Activated CD8-positive, alpha-beta memory T cell treated with anti-CD3 and anti-CD28 coated beads, Interleukin-2, amount 50 U/mL, for 4 hours (primary cell): Measurements from ENCODE around the gene GRM5.
"Not testable (repeated sequence)": the region's sequence is repeated elsewhere in the genome, so short reads cannot be mapped to it uniquely, and the experiment has no call there.

Source experiments
- DNase-seq: peaks from one replicate; pipeline ENCODE4 v3.0.0-alpha.2; 2020

Gene GRM5

GRCh38 chr11:88484873-88485621 lies 580.7 kb downstream of the GRM5 start:
- DNase-seq = peak; percentile 27

GRCh38 chr11:88482871-88483301 lies 582.9 kb downstream of the GRM5 start:
- no peak for DNase-seq

GRCh38 chr11:88480223-88480622 lies 585.6 kb downstream of the GRM5 start:
- no peak for DNase-seq

GRCh38 chr11:88478136-88478815 lies 587.5 kb downstream of the GRM5 start:
- no peak for DNase-seq

GRCh38 chr11:88475991-88476418 lies 589.8 kb downstream of the GRM5 start:
- DNase-seq = no peak

- DNase-seq = no peak
These were observed 591.1 kb downstream of the GRM5 start for GRCh38 chr11:88474655-88475054.

GRCh38 chr11:88469561-88470225 lies 596.1 kb downstream of the GRM5 start:
- no peak for DNase-seq

GRCh38 chr11:88464528-88464927 lies 601.3 kb downstream of the GRM5 start:
- DNase-seq = no peak

GRCh38 chr11:88463301-88463700 lies 602.5 kb downstream of the GRM5 start:
- not testable (repeated sequence) for DNase-seq

GRCh38 chr11:88458047-88458446 lies 607.7 kb downstream of the GRM5 start:
- not testable (repeated sequence) for DNase-seq

- DNase-seq = no peak
These were observed 609.8 kb downstream of the GRM5 start for GRCh38 chr11:88455974-88456373.

- DNase-seq = no peak
These were observed 610.9 kb downstream of the GRM5 start for GRCh38 chr11:88454881-88455280.
